WTC11 (cell line): ENCODE data around the gene SMIM41. TPM values are rescaled to one million over a fixed set of nuclear protein-coding genes. Genes with fewer than 3 reads are reported as not detected.

Experiments
- ATAC-seq: fragments of 200-7000 bp; cut with Tn5 transposase; 2 replicates; pipeline ENCODE4 v1.10.0; 2021; ENCODE audit warnings: mild to moderate bottlenecking, moderate library complexity
- CTCF ChIA-PET: fragments of 300-600 bp; sonication (Branson Sonifier 250); formaldehyde crosslinking; loops from one replicate; lab custom pipeline; 2021; ENCODE audit warnings: antibody characterized with exemption; lab: Charles Lee
- POLR2A ChIA-PET: fragments of 350-600 bp; sonication (Branson Sonifier 250); formaldehyde crosslinking; loops from one replicate; lab custom pipeline; 2021; ENCODE audit warnings: antibody characterized with exemption; lab: Charles Lee
- DNase-seq: peaks from one replicate; pipeline ENCODE4 v3.0.0; 2021; ENCODE audit warnings: low spot score
- H3K27ac Mint-ChIP-seq: 2 replicates; pipeline ENCODE4 v1.8.0; 2021; ENCODE audit warnings: mixed read lengths
- H3K27me3 Mint-ChIP-seq: 2 replicates; pipeline ENCODE4 v1.8.0; 2021; ENCODE audit warnings: low read depth, mild to moderate bottlenecking, moderate library complexity, mixed read lengths
- H3K36me3 Mint-ChIP-seq: 2 replicates; pipeline ENCODE4 v1.8.0; 2021; ENCODE audit warnings: mixed read lengths
- H3K4me1 Mint-ChIP-seq: 2 replicates; pipeline ENCODE4 v1.8.0; 2022; ENCODE audit warnings: mixed read lengths
- H3K4me3 Mint-ChIP-seq: 2 replicates; pipeline ENCODE4 v1.8.0; 2021; ENCODE audit warnings: mild to moderate bottlenecking, moderate library complexity, mixed read lengths
- H3K9me3 Mint-ChIP-seq: 2 replicates; pipeline ENCODE4 v1.8.0; 2021; ENCODE audit warnings: mixed read lengths
- CREB1 ChIP-seq: sonication (generic); formaldehyde crosslinking; IDR thresholded peaks from 2 replicates; pipeline ENCODE4 v1.8.0; 2023; ENCODE audit warnings: mild to moderate bottlenecking, missing genetic modification reagents
- CREM ChIP-seq: sonication (generic); formaldehyde crosslinking; IDR thresholded peaks from 2 replicates; pipeline ENCODE4 v1.8.1; 2022; ENCODE audit warnings: mild to moderate bottlenecking, missing genetic modification reagents, moderate library complexity
- FOXK1 ChIP-seq: sonication (generic); formaldehyde crosslinking; IDR thresholded peaks from 2 replicates; pipeline ENCODE4 v1.8.0; 2022; ENCODE audit warnings: mild to moderate bottlenecking, moderate library complexity, missing genetic modification reagents
- GTF2I ChIP-seq: fragments of 250-450 bp; sonication (Bioruptor Pico); conservative IDR thresholded peaks from 2 replicates; pipeline ENCODE4 v1.4.0; 2021; ENCODE audit warnings: mild to moderate bottlenecking
- IRF2 ChIP-seq: sonication (generic); formaldehyde crosslinking; IDR thresholded peaks from 2 replicates; pipeline ENCODE4 v1.8.0; 2022; ENCODE audit warnings: low read depth, missing genetic modification reagents, borderline replicate concordance
- JUN ChIP-seq: sonication (generic); formaldehyde crosslinking; IDR thresholded peaks from 2 replicates; pipeline ENCODE4 v1.8.0; 2023; ENCODE audit warnings: mild to moderate bottlenecking, missing genetic modification reagents
- KAT7 ChIP-seq: sonication (generic); formaldehyde crosslinking; IDR thresholded peaks from 2 replicates; pipeline ENCODE4 v1.8.1; 2023; ENCODE audit warnings: missing genetic modification reagents, mild to moderate bottlenecking, borderline replicate concordance
- MXD4 ChIP-seq: fragments of 250-450 bp; sonication (Bioruptor Pico); IDR thresholded peaks from 2 replicates; pipeline ENCODE4 v1.8.0; 2021; ENCODE audit warnings: mild to moderate bottlenecking, moderate library complexity, borderline replicate concordance
- NR2C2 ChIP-seq: sonication (generic); formaldehyde crosslinking; IDR thresholded peaks from 2 replicates; pipeline ENCODE4 v1.8.0; 2022; ENCODE audit warnings: mild to moderate bottlenecking, missing genetic modification reagents
- PREB ChIP-seq: sonication (generic); formaldehyde crosslinking; IDR thresholded peaks from 2 replicates; pipeline ENCODE4 v1.8.1; 2022; ENCODE audit warnings: mild to moderate bottlenecking, missing genetic modification reagents, moderate library complexity, borderline replicate concordance
- PRRX2 ChIP-seq: fragments of 250-450 bp; sonication (Bioruptor Pico); IDR thresholded peaks from 2 replicates; pipeline ENCODE4 v1.8.0; 2021; ENCODE audit warnings: mild to moderate bottlenecking
- SOX15 ChIP-seq: fragments of 250-450 bp; sonication (Bioruptor Pico); IDR thresholded peaks from 2 replicates; pipeline ENCODE4 v1.9.0; 2021; ENCODE audit warnings: mild to moderate bottlenecking
- TP53 ChIP-seq: sonication (generic); formaldehyde crosslinking; IDR thresholded peaks from 2 replicates; pipeline ENCODE4 v1.8.1; 2023; ENCODE audit warnings: mild to moderate bottlenecking, missing genetic modification reagents
- ZNF532 ChIP-seq: fragments of 250-450 bp; sonication (Bioruptor Pico); IDR thresholded peaks from 2 replicates; pipeline ENCODE4 v1.9.0; 2021; ENCODE audit warnings: mild to moderate bottlenecking, borderline replicate concordance
- ZSCAN18 ChIP-seq: fragments of 250-450 bp; sonication (Bioruptor Pico); IDR thresholded peaks from 2 replicates; pipeline ENCODE4 v2.1.2; 2022; ENCODE audit warnings: mild to moderate bottlenecking, moderate library complexity
- total RNA-seq: library from RNA; stranded (reverse); gene quantifications from 3 replicates; pipeline ENCODE4 v1.2.3, GENCODE V29; 2021
- TF ChIP-seq, protein P1 (sequence below): fragments of 250-450 bp; sonication (Bioruptor Pico); IDR thresholded peaks from 2 replicates; pipeline ENCODE4 v1.9.0; 2021; ENCODE audit warnings: mild to moderate bottlenecking
- TF ChIP-seq, protein P2 (sequence below): sonication (generic); formaldehyde crosslinking; IDR thresholded peaks from 2 replicates; pipeline ENCODE4 v1.8.0; 2022; ENCODE audit warnings: mild to moderate bottlenecking, missing genetic modification reagents
- TF ChIP-seq, protein P3 (sequence below): sonication (generic); formaldehyde crosslinking; IDR thresholded peaks from 2 replicates; pipeline ENCODE4 v1.8.1; 2022; ENCODE audit warnings: low read depth, missing genetic modification reagents, borderline replicate concordance

The SMIM41 gene
- total RNA-seq, 1 experiment from 2014 or later = not detected

GRCh38 chr12:52041695-52042123 lies 37.8 kb upstream of the SMIM41 start (continued):
- TF ChIP-seq PREB (CRISPR knock-in tag) = no peak
- TF ChIP-seq, protein P1, sequence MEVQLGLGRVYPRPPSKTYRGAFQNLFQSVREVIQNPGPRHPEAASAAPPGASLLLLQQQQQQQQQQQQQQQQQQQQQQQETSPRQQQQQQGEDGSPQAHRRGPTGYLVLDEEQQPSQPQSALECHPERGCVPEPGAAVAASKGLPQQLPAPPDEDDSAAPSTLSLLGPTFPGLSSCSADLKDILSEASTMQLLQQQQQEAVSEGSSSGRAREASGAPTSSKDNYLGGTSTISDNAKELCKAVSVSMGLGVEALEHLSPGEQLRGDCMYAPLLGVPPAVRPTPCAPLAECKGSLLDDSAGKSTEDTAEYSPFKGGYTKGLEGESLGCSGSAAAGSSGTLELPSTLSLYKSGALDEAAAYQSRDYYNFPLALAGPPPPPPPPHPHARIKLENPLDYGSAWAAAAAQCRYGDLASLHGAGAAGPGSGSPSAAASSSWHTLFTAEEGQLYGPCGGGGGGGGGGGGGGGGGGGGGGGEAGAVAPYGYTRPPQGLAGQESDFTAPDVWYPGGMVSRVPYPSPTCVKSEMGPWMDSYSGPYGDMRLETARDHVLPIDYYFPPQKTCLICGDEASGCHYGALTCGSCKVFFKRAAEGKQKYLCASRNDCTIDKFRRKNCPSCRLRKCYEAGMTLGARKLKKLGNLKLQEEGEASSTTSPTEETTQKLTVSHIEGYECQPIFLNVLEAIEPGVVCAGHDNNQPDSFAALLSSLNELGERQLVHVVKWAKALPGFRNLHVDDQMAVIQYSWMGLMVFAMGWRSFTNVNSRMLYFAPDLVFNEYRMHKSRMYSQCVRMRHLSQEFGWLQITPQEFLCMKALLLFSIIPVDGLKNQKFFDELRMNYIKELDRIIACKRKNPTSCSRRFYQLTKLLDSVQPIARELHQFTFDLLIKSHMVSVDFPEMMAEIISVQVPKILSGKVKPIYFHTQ (CRISPR knock-in tag) = no peak

DNA sequence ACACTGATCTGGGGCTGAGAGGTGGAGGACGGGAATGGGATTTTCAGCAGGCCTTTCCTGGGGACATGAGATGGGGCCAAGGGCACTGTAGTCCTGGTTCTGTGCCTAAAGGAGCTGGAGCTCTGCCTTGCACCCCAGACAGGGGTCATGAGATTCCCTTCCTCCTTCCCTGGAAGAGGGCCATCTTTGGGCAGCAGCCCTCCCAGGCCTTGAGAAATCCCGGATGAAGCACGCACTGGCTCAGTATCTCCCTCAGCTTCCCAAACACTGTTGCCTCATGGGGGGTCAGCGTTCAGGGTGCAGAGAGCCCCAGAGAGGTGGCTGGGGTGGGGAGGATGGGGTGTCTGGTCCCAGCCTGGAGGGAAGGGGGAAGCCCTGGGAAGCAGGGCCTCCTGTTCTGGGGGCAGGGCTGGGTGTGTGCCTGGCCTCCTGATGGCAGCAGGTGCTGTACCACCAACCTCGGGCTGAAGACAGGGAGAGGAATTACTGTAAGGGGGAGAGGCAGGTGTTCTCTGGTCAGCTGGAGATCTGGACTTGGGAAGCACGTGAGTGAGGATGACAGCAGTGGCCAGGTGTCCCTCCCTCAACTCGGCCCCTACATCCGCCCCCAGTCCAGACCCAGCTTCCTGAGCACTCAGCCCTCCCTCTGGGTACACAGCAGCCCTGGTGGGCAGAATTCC lies 36.7 kb upstream of the SMIM41 start:
- Mint-ChIP-seq H3K4me3 (no peak overlapping the region), H3K36me3 (no peaks in the 10 kb centered on the region), H3K27me3 (peaks cover 12% of the 10 kb centered on the region), H3K9me3 (no peaks in the 10 kb centered on the region), H3K4me1 (peaks cover 9% of the 10 kb centered on the region), H3K27ac (no peak overlapping the region)
- POLR2A ChIA-PET = no interaction called here
- CTCF ChIA-PET = interaction anchor here (1.2 to 6.6 kb wide), 2 partner anchors 11 to 17 kb away, joined by 3 to 57 read pairs; no protein-coding TSS in a partner anchor
- ATAC-seq (no peak), DNase-seq (no peak)
- TF ChIP-seq ZNF532 (CRISPR knock-in tag) (no peak), FOXK1 (CRISPR knock-in tag) (no peak), CREM (CRISPR knock-in tag) (no peak), GTF2I (CRISPR knock-in tag) (no peak), IRF2 (CRISPR knock-in tag) (no peak), KAT7 (CRISPR knock-in tag) (no peak), CREB1 (CRISPR knock-in tag) (no peak), ZSCAN18 (CRISPR knock-in tag) (no peak), SOX15 (CRISPR knock-in tag) (no peak), MXD4 (no peak), JUN (no peak), PRRX2 (CRISPR knock-in tag) (no peak), NR2C2 (CRISPR knock-in tag) (no peak), TP53 (CRISPR knock-in tag) (no peak)
- TF ChIP-seq, protein P2, sequence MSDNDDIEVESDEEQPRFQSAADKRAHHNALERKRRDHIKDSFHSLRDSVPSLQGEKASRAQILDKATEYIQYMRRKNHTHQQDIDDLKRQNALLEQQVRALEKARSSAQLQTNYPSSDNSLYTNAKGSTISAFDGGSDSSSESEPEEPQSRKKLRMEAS (CRISPR knock-in tag) = no peak
- TF ChIP-seq, protein P1 (CRISPR knock-in tag) = no peak
- TF ChIP-seq, protein P3, sequence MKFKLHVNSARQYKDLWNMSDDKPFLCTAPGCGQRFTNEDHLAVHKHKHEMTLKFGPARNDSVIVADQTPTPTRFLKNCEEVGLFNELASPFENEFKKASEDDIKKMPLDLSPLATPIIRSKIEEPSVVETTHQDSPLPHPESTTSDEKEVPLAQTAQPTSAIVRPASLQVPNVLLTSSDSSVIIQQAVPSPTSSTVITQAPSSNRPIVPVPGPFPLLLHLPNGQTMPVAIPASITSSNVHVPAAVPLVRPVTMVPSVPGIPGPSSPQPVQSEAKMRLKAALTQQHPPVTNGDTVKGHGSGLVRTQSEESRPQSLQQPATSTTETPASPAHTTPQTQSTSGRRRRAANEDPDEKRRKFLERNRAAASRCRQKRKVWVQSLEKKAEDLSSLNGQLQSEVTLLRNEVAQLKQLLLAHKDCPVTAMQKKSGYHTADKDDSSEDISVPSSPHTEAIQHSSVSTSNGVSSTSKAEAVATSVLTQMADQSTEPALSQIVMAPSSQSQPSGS (CRISPR knock-in tag) = no peak
